GM21367 (cell line): Measurements from ENCODE around the gene MTHFD2.
"Not testable (repeated sequence)": the region's sequence is repeated elsewhere in the genome, so short reads cannot be mapped to it uniquely, and the experiment has no call there.

ENCODE experiments used
- ATAC-seq: cut with Tn5 transposase; IDR thresholded peaks from one replicate; pipeline ENCODE4 v1.9.1; 2021; ENCODE audit not compliant: unreplicated experiment

Gene MTHFD2

GRCh38 chr2:74227646-74228045, 29.2 kb downstream of the MTHFD2 start:
- no peak for ATAC-seq

GRCh38 chr2:74228772-74229171, 30.4 kb downstream of the MTHFD2 start:
- no peak for ATAC-seq

GRCh38 chr2:74229865-74230264, 31.4 kb downstream of the MTHFD2 start:
- not testable (repeated sequence) for ATAC-seq

GRCh38 chr2:74232426-74232825, 34.0 kb downstream of the MTHFD2 start:
- ATAC-seq = no peak

GRCh38 chr2:74233648-74234047, 35.2 kb downstream of the MTHFD2 start:
- ATAC-seq = no peak

GRCh38 chr2:74235041-74235440, 36.6 kb downstream of the MTHFD2 start:
- ATAC-seq = no peak

GRCh38 chr2:74238879-74239278, 40.5 kb downstream of the MTHFD2 start:
- ATAC-seq = no peak

GRCh38 chr2:74239346-74239745, 40.9 kb downstream of the MTHFD2 start:
- no peak for ATAC-seq

- ATAC-seq = no peak
These were observed 44.1 kb downstream of the MTHFD2 start for GRCh38 chr2:74242354-74243071.

- ATAC-seq = no peak
These were observed 45.9 kb downstream of the MTHFD2 start for GRCh38 chr2:74244286-74244685.

GRCh38 chr2:74246496-74247195, 48.2 kb downstream of the MTHFD2 start:
- no peak for ATAC-seq

- no peak for ATAC-seq
These were observed 51.1 kb downstream of the MTHFD2 start for GRCh38 chr2:74249406-74250122.

- no peak for ATAC-seq
These were observed 51.8 kb downstream of the MTHFD2 start for GRCh38 chr2:74250189-74250631.

GRCh38 chr2:74252036-74252435, 53.6 kb downstream of the MTHFD2 start:
- ATAC-seq = no peak

GRCh38 chr2:74252862-74253261, 54.4 kb downstream of the MTHFD2 start:
- ATAC-seq = no peak

GRCh38 chr2:74253306-74253970, 55.0 kb downstream of the MTHFD2 start:
- ATAC-seq = no peak

- no peak for ATAC-seq
These were observed 55.5 kb downstream of the MTHFD2 start for GRCh38 chr2:74253971-74254310.

- ATAC-seq = no peak
These were observed 57.3 kb downstream of the MTHFD2 start for GRCh38 chr2:74255660-74256213.

- no peak for ATAC-seq
These were observed 60.8 kb downstream of the MTHFD2 start for GRCh38 chr2:74259191-74259590.

- ATAC-seq = no peak
These were observed 61.3 kb downstream of the MTHFD2 start for GRCh38 chr2:74259733-74260132.

- no peak for ATAC-seq
These were observed 62.1 kb downstream of the MTHFD2 start for GRCh38 chr2:74260495-74260894.
